DOHH2 (cell line): ENCODE results near the gene DUOX1.

Source experiments
- H3F3A ChIP-seq: fragments of 200-600 bp; sonication (generic), shearing (Covaris generic); 2 replicates; pipeline ENCODE4 v1.6.0; 2016; ENCODE audit warnings: antibody characterized with exemption, mild to moderate bottlenecking; ENCODE audit not compliant: control insufficient read depth, insufficient read depth
- H3K27ac ChIP-seq: fragments of 200-600 bp; sonication (generic); 2 replicates; pipeline ENCODE4 v1.5.1; 2014; ENCODE audit warnings: low read depth, mild to moderate bottlenecking, low read length, moderate library complexity
- H3K27me3 ChIP-seq: fragments of 200-600 bp; sonication (generic); 2 replicates; pipeline ENCODE4 v1.6.1; 2014; ENCODE audit warnings: mild to moderate bottlenecking, low read length, mixed read lengths; ENCODE audit not compliant: control insufficient read depth
- H3K36me3 ChIP-seq: fragments of 200-600 bp; sonication (generic); 2 replicates; pipeline ENCODE4 v1.6.1; 2014; ENCODE audit warnings: mild to moderate bottlenecking, low read length, moderate library complexity, mixed read lengths; ENCODE audit not compliant: control insufficient read depth
- H3K4me1 ChIP-seq: fragments of 200-600 bp; sonication (generic); 2 replicates; pipeline ENCODE4 v1.6.1; 2014; ENCODE audit warnings: mild to moderate bottlenecking, low read length, mixed read lengths; ENCODE audit not compliant: control insufficient read depth
- H3K4me2 ChIP-seq: fragments of 200-600 bp; sonication (generic); 2 replicates; pipeline ENCODE4 v1.6.0; 2014; ENCODE audit warnings: mild to moderate bottlenecking, low read length, moderate library complexity
- H3K4me3 ChIP-seq: fragments of 200-600 bp; sonication (generic); 2 replicates; pipeline ENCODE4 v1.5.1; 2014; ENCODE audit warnings: mild to moderate bottlenecking, low read length, mixed read lengths
- H3K79me2 ChIP-seq: fragments of 200-600 bp; sonication (generic); 2 replicates; pipeline ENCODE4 v1.6.1; 2014; ENCODE audit warnings: mild to moderate bottlenecking, low read length, mixed read lengths; ENCODE audit not compliant: control insufficient read depth
- H3K9me2 ChIP-seq: fragments of 200-600 bp; sonication (generic); replicated peaks from 2 replicates; pipeline ENCODE4 v1.6.1; 2014; ENCODE audit warnings: mild to moderate bottlenecking, low read length, mixed read lengths; ENCODE audit not compliant: control insufficient read depth
- H3K9me3 ChIP-seq: fragments of 200-600 bp; sonication (generic); 2 replicates; pipeline ENCODE4 v1.6.1; 2014; ENCODE audit warnings: antibody characterized with exemption, low read length, mixed read lengths; ENCODE audit not compliant: control insufficient read depth, insufficient read depth
- H4K20me1 ChIP-seq: fragments of 200-600 bp; sonication (generic); 2 replicates; pipeline ENCODE4 v1.6.0; 2014; ENCODE audit warnings: low read depth, mild to moderate bottlenecking, antibody characterized with exemption, low read length, moderate library complexity; ENCODE audit not compliant: control insufficient read depth, insufficient read depth
- EZH2phosphoT487 ChIP-seq: fragments of 200-600 bp; sonication (generic); IDR thresholded peaks from 2 replicates; pipeline ENCODE4 v1.6.1; 2017; ENCODE audit warnings: borderline replicate concordance, mild to moderate bottlenecking, antibody characterized with exemption, low read length, moderate library complexity, mixed read lengths
- TF ChIP-seq, protein P1 (sequence below): fragments of 200-600 bp; sonication (generic); IDR thresholded peaks from one replicate; pipeline ENCODE4 v1.5.1; 2014; ENCODE audit warnings: antibody characterized with exemption, mild to moderate bottlenecking, low read depth, low read length; ENCODE audit not compliant: poor library complexity, severe bottlenecking

The DUOX1 gene

DNA sequence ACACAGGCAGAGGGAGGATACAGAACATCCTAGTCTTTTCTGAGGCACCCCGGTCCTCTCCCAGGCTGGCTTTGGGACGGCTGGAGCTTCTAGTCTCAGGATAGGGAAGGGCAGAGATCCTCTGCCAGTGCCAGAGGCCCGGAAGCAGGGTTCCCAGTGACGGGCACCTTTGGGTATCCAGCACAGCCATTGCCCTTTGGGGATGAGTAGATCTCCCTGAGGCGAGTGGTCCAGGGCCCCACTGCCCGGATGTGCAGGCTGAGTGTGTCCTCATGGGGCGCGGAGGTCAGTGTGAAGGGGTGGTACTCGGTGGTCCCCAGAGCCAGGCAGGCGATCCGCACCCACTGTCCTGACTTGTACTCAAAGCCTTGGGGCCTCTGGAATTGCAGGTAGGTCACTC is 34.1 kb upstream of the DUOX1 start:
- H3K79me2 ChIP-seq: no peaks in the 10 kb centered on the region
- H4K20me1 ChIP-seq: no peaks in the 10 kb centered on the region
- no peaks in the 10 kb centered on the region for H3K9me3 ChIP-seq
- H3K36me3 ChIP-seq: no peaks in the 10 kb centered on the region
- H3K27me3 ChIP-seq: peaks cover 18% of the 10 kb centered on the region; the same call in 1 of the 2 replicates
- TF ChIP-seq, protein P1, sequence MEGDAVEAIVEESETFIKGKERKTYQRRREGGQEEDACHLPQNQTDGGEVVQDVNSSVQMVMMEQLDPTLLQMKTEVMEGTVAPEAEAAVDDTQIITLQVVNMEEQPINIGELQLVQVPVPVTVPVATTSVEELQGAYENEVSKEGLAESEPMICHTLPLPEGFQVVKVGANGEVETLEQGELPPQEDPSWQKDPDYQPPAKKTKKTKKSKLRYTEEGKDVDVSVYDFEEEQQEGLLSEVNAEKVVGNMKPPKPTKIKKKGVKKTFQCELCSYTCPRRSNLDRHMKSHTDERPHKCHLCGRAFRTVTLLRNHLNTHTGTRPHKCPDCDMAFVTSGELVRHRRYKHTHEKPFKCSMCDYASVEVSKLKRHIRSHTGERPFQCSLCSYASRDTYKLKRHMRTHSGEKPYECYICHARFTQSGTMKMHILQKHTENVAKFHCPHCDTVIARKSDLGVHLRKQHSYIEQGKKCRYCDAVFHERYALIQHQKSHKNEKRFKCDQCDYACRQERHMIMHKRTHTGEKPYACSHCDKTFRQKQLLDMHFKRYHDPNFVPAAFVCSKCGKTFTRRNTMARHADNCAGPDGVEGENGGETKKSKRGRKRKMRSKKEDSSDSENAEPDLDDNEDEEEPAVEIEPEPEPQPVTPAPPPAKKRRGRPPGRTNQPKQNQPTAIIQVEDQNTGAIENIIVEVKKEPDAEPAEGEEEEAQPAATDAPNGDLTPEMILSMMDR: no peak
- TF ChIP-seq EZH2phosphoT487: no peak
- no peaks in the 10 kb centered on the region for H3F3A ChIP-seq
- H3K4me3 ChIP-seq: no peak overlapping the region
- no peak overlapping the region for H3K27ac ChIP-seq
- H3K4me2 ChIP-seq: no peak overlapping the region
- no peaks in the 10 kb centered on the region for H3K9me2 ChIP-seq
- no peaks in the 10 kb centered on the region for H3K4me1 ChIP-seq

DNA sequence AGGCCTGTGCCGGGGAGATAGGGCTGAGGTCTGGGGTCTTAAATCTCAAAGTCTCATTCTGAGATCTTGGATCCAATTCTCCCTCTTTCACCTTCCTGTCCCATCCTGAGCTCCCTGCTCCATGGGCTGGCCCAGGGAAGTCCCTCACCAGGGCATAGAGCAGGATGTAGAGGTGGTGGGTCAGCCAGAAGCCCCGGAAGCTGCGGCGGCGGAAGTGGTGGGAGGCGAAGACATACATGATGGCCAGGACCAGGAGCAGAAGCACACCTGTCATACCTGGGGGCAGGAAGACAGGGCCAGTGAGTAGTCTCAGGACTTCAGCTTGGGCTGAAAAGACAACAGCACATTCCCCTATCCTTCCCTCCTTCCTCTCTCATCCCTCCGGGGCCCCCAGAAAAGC is 32.3 kb upstream of the DUOX1 start:
- no peaks in the 10 kb centered on the region for H3K9me3 ChIP-seq
- H4K20me1 ChIP-seq: no peaks in the 10 kb centered on the region
- no peaks in the 10 kb centered on the region for H3K79me2 ChIP-seq
- H3K9me2 ChIP-seq: no peaks in the 10 kb centered on the region
- no peak overlapping the region for H3K4me3 ChIP-seq
- H3K27ac ChIP-seq: no peak overlapping the region
- no peak overlapping the region for H3K4me2 ChIP-seq
- H3F3A ChIP-seq: no peaks in the 10 kb centered on the region
- H3K4me1 ChIP-seq: no peaks in the 10 kb centered on the region
- no peak for TF ChIP-seq EZH2phosphoT487
- TF ChIP-seq, protein P1: no peak
- peaks cover 2% of the 10 kb centered on the region; the same call in 1 of the 2 replicates for H3K27me3 ChIP-seq
- no peaks in the 10 kb centered on the region for H3K36me3 ChIP-seq

DNA sequence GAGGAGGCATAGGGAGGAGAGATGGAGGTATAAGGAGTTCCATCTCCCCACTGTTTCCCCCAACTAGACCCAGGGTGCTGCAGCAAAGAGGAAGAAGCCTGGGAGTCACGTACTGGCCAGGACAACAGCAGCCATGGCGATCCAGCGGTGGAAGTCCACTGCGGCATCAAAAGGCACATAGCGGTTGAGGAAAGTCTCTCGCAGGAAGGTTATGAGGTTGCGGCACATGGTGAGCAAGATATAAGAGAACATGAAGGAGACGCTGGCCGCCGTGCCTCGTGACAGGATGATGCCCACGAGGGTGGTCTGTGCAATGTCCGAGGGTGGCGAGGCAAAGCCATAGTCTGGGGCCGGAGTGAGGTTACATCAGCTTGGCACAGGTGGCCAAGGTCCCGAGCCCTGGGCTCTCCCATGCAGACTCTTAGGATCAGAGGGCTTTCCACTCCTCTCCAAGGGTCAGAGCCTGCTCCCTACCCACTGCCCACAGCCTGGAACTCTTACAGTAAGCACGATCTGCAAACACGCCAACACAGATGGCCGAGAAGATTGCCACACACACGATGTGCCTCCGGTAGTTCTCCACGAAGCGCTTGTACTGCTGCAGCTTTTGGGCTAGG is 30.1 kb upstream of the DUOX1 start:
- no peak overlapping the region for H3K27ac ChIP-seq
- H3K9me2 ChIP-seq: no peaks in the 10 kb centered on the region
- no peaks in the 10 kb centered on the region for H3K79me2 ChIP-seq
- no peaks in the 10 kb centered on the region for H3K36me3 ChIP-seq
- H3F3A ChIP-seq: no peaks in the 10 kb centered on the region
- no peak for TF ChIP-seq EZH2phosphoT487
- TF ChIP-seq, protein P1: no peak
- no peaks in the 10 kb centered on the region for H3K27me3 ChIP-seq
- no peaks in the 10 kb centered on the region for H3K9me3 ChIP-seq
- no peak overlapping the region for H3K4me3 ChIP-seq
- no peak overlapping the region for H3K4me2 ChIP-seq
- H4K20me1 ChIP-seq: no peaks in the 10 kb centered on the region
- no peaks in the 10 kb centered on the region for H3K4me1 ChIP-seq
